Mesendoderm (in vitro differentiated cells): ENCODE data around the gene RASSF6.
A peak's percentile ranks its signal among the peaks of the same experiment; 100 is the strongest.
"Not testable (repeated sequence)": the region's sequence is repeated elsewhere in the genome, so short reads cannot be mapped to it uniquely, and the experiment has no call there.

Source experiments
- DNase-seq: peaks from one replicate; pipeline ENCODE4 v3.0.0; 2013
- H2AK5ac ChIP-seq: 2 replicates; pipeline ENCODE4 v1.6.1; 2013; ENCODE audit warnings: low read length, inconsistent platforms
- H2BK120ac ChIP-seq: 2 replicates; pipeline ENCODE4 v1.6.1; 2013; ENCODE audit warnings: low read depth, mild to moderate bottlenecking, low read length, moderate library complexity, mixed read lengths
- H2BK15ac ChIP-seq: replicated peaks from 2 replicates; pipeline ENCODE4 v1.6.1; 2013; ENCODE audit warnings: low read depth, mild to moderate bottlenecking, moderate library complexity
- H2BK5ac ChIP-seq: 2 replicates; pipeline ENCODE4 v1.6.1; 2013; ENCODE audit warnings: low read length, inconsistent platforms
- H3K18ac ChIP-seq: 2 replicates; pipeline ENCODE4 v1.6.1; 2013; ENCODE audit warnings: mild to moderate bottlenecking, low read length, mixed read lengths
- H3K23ac ChIP-seq: one replicate; pipeline ENCODE4 v1.6.1; 2013; ENCODE audit warnings: low read length
- H3K27ac ChIP-seq: 2 replicates; pipeline ENCODE4 v1.5.1; 2013; ENCODE audit warnings: low read depth, mild to moderate bottlenecking, inconsistent platforms, low read length, moderate library complexity
- H3K27me3 ChIP-seq: 2 replicates; pipeline ENCODE4 v1.6.1; 2013; ENCODE audit warnings: low read length, control low read depth, mild to moderate bottlenecking, inconsistent platforms; ENCODE audit not compliant: insufficient read depth, poor library complexity
- H3K36me3 ChIP-seq: 2 replicates; pipeline ENCODE4 v1.6.1; 2013; ENCODE audit warnings: low read length, inconsistent platforms; ENCODE audit not compliant: control insufficient read depth, insufficient read depth
- H3K4ac ChIP-seq: one replicate; pipeline ENCODE4 v1.6.1; 2013; ENCODE audit warnings: low read depth, mild to moderate bottlenecking, low read length, moderate library complexity
- H3K4me1 ChIP-seq: 2 replicates; pipeline ENCODE4 v1.6.1; 2013; ENCODE audit warnings: low read depth, low read length, inconsistent platforms; ENCODE audit not compliant: control insufficient read depth
- H3K4me2 ChIP-seq: 2 replicates; pipeline ENCODE4 v1.6.1; 2013; ENCODE audit warnings: low read length
- H3K4me3 ChIP-seq: 2 replicates; pipeline ENCODE4 v1.5.1; 2013; ENCODE audit warnings: mild to moderate bottlenecking, low read length
- H3K56ac ChIP-seq: one replicate; pipeline ENCODE4 v1.6.1; 2013; ENCODE audit warnings: low read length
- H3K79me1 ChIP-seq: 2 replicates; pipeline ENCODE4 v1.6.1; 2013; ENCODE audit warnings: low read length, inconsistent platforms
- H3K79me2 ChIP-seq: 2 replicates; pipeline ENCODE4 v1.6.1; 2013; ENCODE audit warnings: mild to moderate bottlenecking, low read length; ENCODE audit not compliant: control insufficient read depth, insufficient read depth
- H3K9ac ChIP-seq: 2 replicates; pipeline ENCODE4 v1.6.1; 2013; ENCODE audit warnings: low read length, inconsistent platforms
- H4K5ac ChIP-seq: one replicate; pipeline ENCODE4 v1.6.1; 2013; ENCODE audit warnings: low read length
- H4K8ac ChIP-seq: one replicate; pipeline ENCODE4 v1.6.1; 2013; ENCODE audit warnings: low read depth, mild to moderate bottlenecking, control low read depth, low read length, moderate library complexity
- WGBS: extraction: QIAGEN DNeasy Blood & Tissue Kit; methylation state at CpG from one replicate; pipeline ENCODE4 v1.1.7; 2013; ENCODE audit warnings: low lambda C conversion rate, missing lambda C conversion rate; ENCODE audit not compliant: insufficient coverage; ENCODE audit errors: extremely low coverage; 5-methylcytosine and 5-hydroxymethylcytosine counted together

Gene RASSF6

GRCh38 chr4:73600954-73601353 is 19.3 kb downstream of the RASSF6 start:
- Histone ChIP-seq H3K27me3 (no peaks in the 10 kb centered on the region), H2BK15ac (peak overlapping the region; percentile 64), H3K79me1 (no peaks in the 10 kb centered on the region), H3K4ac (no peak overlapping the region), H3K4me1 (peaks cover 9% of the 10 kb centered on the region), H3K27ac (no peak overlapping the region), H4K8ac (no peak overlapping the region), H4K5ac (no peak overlapping the region), H3K9ac (no peak overlapping the region), H3K4me2 (no peak overlapping the region), H3K18ac (no peak overlapping the region), H3K79me2 (no peaks in the 10 kb centered on the region), H3K36me3 (no peaks in the 10 kb centered on the region), H2BK120ac (no peak overlapping the region), H2AK5ac (no peak overlapping the region), H3K4me3 (no peak overlapping the region), H3K56ac (no peak overlapping the region), H3K23ac (no peak overlapping the region), H2BK5ac (no peak overlapping the region)
- DNase-seq, result no peak

GRCh38 chr4:73599182-73599581 is 21.1 kb downstream of the RASSF6 start:
- Histone ChIP-seq H3K18ac (peak overlapping the region; percentile 94), H4K5ac (peak overlapping the region; percentile 74), H3K4me1 (peaks cover 9% of the 10 kb centered on the region), H4K8ac (no peak overlapping the region), H3K27ac (peak overlapping the region; percentile 86), H2AK5ac (no peak overlapping the region), H3K56ac (peak overlapping the region; percentile 73), H3K4ac (no peak overlapping the region), H2BK15ac (no peak overlapping the region), H3K36me3 (no peaks in the 10 kb centered on the region), H2BK120ac (no peak overlapping the region), H2BK5ac (peak overlapping the region; percentile 74), H3K23ac (no peak overlapping the region), H3K4me2 (no peak overlapping the region), H3K27me3 (no peaks in the 10 kb centered on the region), H3K9ac (peak overlapping the region; percentile 25), H3K4me3 (no peak overlapping the region), H3K79me2 (no peaks in the 10 kb centered on the region), H3K79me1 (no peaks in the 10 kb centered on the region)
- no CpG with 5 or more reads among the region's 4 CpGs for WGBS
- peak; percentile 95 for DNase-seq

GRCh38 chr4:73597594-73597993 is 22.6 kb downstream of the RASSF6 start:
- Histone ChIP-seq H3K27ac (no peak overlapping the region), H3K27me3 (no peaks in the 10 kb centered on the region), H2BK120ac (no peak overlapping the region), H3K23ac (no peak overlapping the region), H3K4me3 (no peak overlapping the region), H2BK15ac (no peak overlapping the region), H3K56ac (no peak overlapping the region), H3K9ac (no peak overlapping the region), H3K4me2 (no peak overlapping the region), H4K8ac (no peak overlapping the region), H3K4ac (no peak overlapping the region), H3K79me1 (no peaks in the 10 kb centered on the region), H2BK5ac (no peak overlapping the region), H3K4me1 (peaks cover 9% of the 10 kb centered on the region), H3K36me3 (no peaks in the 10 kb centered on the region), H4K5ac (no peak overlapping the region), H3K79me2 (no peaks in the 10 kb centered on the region), H2AK5ac (no peak overlapping the region), H3K18ac (no peak overlapping the region)
- DNase-seq, result no peak

- not testable (repeated sequence) for H4K8ac ChIP-seq, H3K36me3 ChIP-seq, H3K27me3 ChIP-seq, H2AK5ac ChIP-seq, H3K9ac ChIP-seq, H4K5ac ChIP-seq, H3K4ac ChIP-seq, H2BK5ac ChIP-seq, H3K18ac ChIP-seq, H3K4me3 ChIP-seq, H3K23ac ChIP-seq, H3K79me1 ChIP-seq, H3K4me2 ChIP-seq, H2BK120ac ChIP-seq, H3K4me1 ChIP-seq, H3K79me2 ChIP-seq, H3K56ac ChIP-seq, H3K27ac ChIP-seq, H2BK15ac ChIP-seq, DNase-seq
These were observed 23.1 kb downstream of the RASSF6 start for GRCh38 chr4:73597183-73597582.

GRCh38 chr4:73596001-73596400 is 24.2 kb downstream of the RASSF6 start:
- Histone ChIP-seq H3K4me1 (peaks cover 9% of the 10 kb centered on the region), H3K27me3 (no peaks in the 10 kb centered on the region), H4K5ac (no peak overlapping the region), H3K23ac (no peak overlapping the region), H3K79me2 (no peaks in the 10 kb centered on the region), H2BK5ac (no peak overlapping the region), H2BK15ac (peak overlapping the region; percentile 92), H3K18ac (no peak overlapping the region), H4K8ac (no peak overlapping the region), H3K79me1 (no peaks in the 10 kb centered on the region), H3K4me3 (no peak overlapping the region), H2AK5ac (no peak overlapping the region), H3K27ac (no peak overlapping the region), H3K4ac (no peak overlapping the region), H3K4me2 (no peak overlapping the region), H3K36me3 (no peaks in the 10 kb centered on the region), H3K9ac (no peak overlapping the region), H3K56ac (no peak overlapping the region), H2BK120ac (no peak overlapping the region)
- WGBS, result no CpG with 5 or more reads among the region's 4 CpGs
- no peak for DNase-seq

GRCh38 chr4:73593631-73594241 is 26.5 kb downstream of the RASSF6 start:
- DNase-seq, result peak; percentile 29
- no peak overlapping the region for H2AK5ac ChIP-seq

More at GRCh38 chr4:73593631-73594241, 26.5 kb downstream of the RASSF6 start:
- 100% methylated on average over 4 of the region's 6 CpGs for WGBS
- Histone ChIP-seq H2BK15ac (no peak overlapping the region), H3K56ac (no peak overlapping the region), H3K4ac (no peak overlapping the region), H3K4me2 (no peak overlapping the region), H3K79me1 (no peaks in the 10 kb centered on the region), H3K18ac (no peak overlapping the region), H3K4me3 (no peak overlapping the region), H3K9ac (no peak overlapping the region), H4K5ac (no peak overlapping the region), H3K27me3 (no peaks in the 10 kb centered on the region), H3K79me2 (no peaks in the 10 kb centered on the region), H4K8ac (no peak overlapping the region), H3K23ac (no peak overlapping the region), H3K27ac (no peak overlapping the region), H2BK5ac (no peak overlapping the region), H2BK120ac (no peak overlapping the region), H3K36me3 (no peaks in the 10 kb centered on the region), H3K4me1 (no peaks in the 10 kb centered on the region)
